ENCODE data around the gene MPPED2.

DNA sequence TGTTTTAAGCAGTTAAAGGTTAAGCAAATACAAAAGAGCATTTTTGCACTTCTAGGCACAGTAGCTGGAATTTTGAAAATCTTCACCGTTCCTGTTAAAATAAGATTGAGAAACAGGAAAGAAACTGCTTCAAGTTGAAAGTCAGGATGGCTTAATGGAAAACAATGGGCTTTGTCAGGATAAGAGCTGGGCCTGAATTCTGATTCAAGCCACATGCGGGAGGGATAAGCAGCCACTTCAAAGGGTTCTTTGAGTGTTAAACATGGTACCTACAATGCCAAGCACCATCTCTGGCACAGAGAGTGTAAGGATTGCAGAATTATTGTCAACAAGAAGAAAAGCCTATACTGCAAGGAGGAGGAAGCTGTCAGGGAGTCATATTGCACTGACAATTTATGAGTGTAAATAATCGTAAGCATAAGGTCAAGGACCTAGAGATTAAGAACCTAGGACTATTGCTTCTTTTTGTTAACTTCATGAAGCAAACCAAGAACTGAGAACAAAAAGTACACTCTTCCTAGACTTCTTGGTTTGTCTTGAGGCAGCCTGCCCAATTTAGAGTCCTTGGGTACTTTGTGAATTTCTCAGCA, 32.5 kb downstream of the MPPED2 start:
- TF ChIP-seq CTCF (IDR thresholded peaks at IDR 0.05) (no peak), POLR2A (IDR thresholded peaks at IDR 0.05) (no peak)
